Nephron progenitor cell (in vitro differentiated cells): ENCODE data around the gene PRKCZ.

ENCODE experiments used
- DNase-seq: peaks from one replicate; pipeline ENCODE4 v3.0.0; 2021
- H3K27ac Mint-ChIP-seq: 2 replicates; pipeline ENCODE4 v1.8.0; 2021; ENCODE audit warnings: mild to moderate bottlenecking, moderate library complexity, mixed read lengths
- H3K27me3 Mint-ChIP-seq: 2 replicates; pipeline ENCODE4 v1.8.0; 2021; ENCODE audit warnings: mild to moderate bottlenecking, low read depth, mixed read lengths; ENCODE audit not compliant: poor library complexity
- H3K36me3 Mint-ChIP-seq: 2 replicates; pipeline ENCODE4 v1.8.0; 2021; ENCODE audit warnings: low read depth, mixed read lengths
- H3K4me1 Mint-ChIP-seq: 2 replicates; pipeline ENCODE4 v1.8.0; 2021; ENCODE audit warnings: mixed read lengths
- H3K4me3 Mint-ChIP-seq: 2 replicates; pipeline ENCODE4 v1.8.0; 2021; ENCODE audit warnings: mild to moderate bottlenecking, moderate library complexity, mixed read lengths
- H3K9me3 Mint-ChIP-seq: 2 replicates; pipeline ENCODE4 v1.8.0; 2021; ENCODE audit warnings: mild to moderate bottlenecking, moderate library complexity, mixed read lengths
- CTCF ChIP-seq: fragments of 200-600 bp; sonication (generic); IDR thresholded peaks from 2 replicates; pipeline ENCODE4 v1.5.0; 2021; ENCODE audit warnings: antibody characterized with exemption

PRKCZ gene

DNA sequence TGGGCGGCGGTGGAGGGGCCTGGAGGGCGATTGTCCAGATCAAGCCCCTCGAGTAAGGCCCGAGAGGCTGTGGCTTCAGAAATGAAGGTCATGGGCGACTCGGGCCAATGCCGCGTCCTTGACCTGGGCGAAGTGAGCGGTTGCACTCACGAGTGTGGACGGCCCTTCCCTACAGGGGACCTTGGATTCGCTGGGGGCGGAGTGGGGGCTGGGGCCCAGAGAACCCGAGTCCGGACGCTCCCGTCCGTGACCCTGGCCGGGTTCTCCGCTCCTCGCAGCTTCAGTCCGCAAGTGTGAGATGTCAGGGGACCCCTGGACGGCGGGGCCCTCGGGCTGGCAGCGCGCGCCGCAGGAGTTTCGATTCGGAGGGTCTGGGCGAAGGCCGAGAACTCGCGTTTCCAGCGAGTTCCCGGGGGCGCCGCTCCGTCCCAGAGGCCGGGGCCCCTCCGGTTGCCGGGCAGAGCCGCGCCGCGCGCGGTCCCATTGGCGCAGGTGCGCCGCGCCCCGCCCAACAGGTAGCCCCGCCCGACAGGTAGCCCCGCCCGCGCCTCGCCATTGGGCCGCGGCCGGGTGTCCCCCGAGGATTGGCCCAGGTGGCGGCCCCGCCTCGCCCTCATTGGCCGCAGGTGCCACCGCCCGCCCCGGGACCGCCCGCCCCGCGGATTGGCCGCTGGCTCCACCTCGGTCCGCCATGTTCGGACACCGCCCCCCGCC, at the start of gene PRKCZ:
Gene PRKCZ, plus strand, starts transcription at position 694 of the 714 bp plus-strand sequence. CDS start 220 bp downstream, outside the sequence.
- Mint-ChIP-seq H3K4me3 (peak within 1 kb of the TSS; percentile 80), H3K27me3 (peaks cover 74% of the 10 kb centered on the region), H3K9me3 (no peaks in the 10 kb centered on the region), H3K36me3 (no peaks in the 10 kb centered on the region), H3K4me1 (peaks cover 38% of the 10 kb centered on the region), H3K27ac (no peak within 1 kb of the TSS)
- peak; percentile 93 for DNase-seq
- TF ChIP-seq CTCF = no peak

GRCh38 chr1:2000432-2000831, 49.8 kb upstream of the PRKCZ start:
- Mint-ChIP-seq H3K9me3 (peaks cover 3% of the 10 kb centered on the region), H3K36me3 (no peaks in the 10 kb centered on the region), H3K27me3 (peaks cover 24% of the 10 kb centered on the region), H3K4me1 (peaks cover 27% of the 10 kb centered on the region), H3K27ac (no peak overlapping the region), H3K4me3 (no peak overlapping the region)
- no peak for DNase-seq
- TF ChIP-seq CTCF = no peak

- H3K9me3 Mint-ChIP-seq = peaks cover 3% of the 10 kb centered on the region
- H3K4me1 Mint-ChIP-seq = peaks cover 30% of the 10 kb centered on the region
- no peak overlapping the region for H3K27ac Mint-ChIP-seq
- peaks cover 24% of the 10 kb centered on the region for H3K27me3 Mint-ChIP-seq
- no peak for DNase-seq
- no peak for TF ChIP-seq CTCF
- H3K36me3 Mint-ChIP-seq = no peaks in the 10 kb centered on the region
- H3K4me3 Mint-ChIP-seq = no peak overlapping the region
These were observed 49.4 kb upstream of the PRKCZ start for GRCh38 chr1:2000850-2001249.

DNA sequence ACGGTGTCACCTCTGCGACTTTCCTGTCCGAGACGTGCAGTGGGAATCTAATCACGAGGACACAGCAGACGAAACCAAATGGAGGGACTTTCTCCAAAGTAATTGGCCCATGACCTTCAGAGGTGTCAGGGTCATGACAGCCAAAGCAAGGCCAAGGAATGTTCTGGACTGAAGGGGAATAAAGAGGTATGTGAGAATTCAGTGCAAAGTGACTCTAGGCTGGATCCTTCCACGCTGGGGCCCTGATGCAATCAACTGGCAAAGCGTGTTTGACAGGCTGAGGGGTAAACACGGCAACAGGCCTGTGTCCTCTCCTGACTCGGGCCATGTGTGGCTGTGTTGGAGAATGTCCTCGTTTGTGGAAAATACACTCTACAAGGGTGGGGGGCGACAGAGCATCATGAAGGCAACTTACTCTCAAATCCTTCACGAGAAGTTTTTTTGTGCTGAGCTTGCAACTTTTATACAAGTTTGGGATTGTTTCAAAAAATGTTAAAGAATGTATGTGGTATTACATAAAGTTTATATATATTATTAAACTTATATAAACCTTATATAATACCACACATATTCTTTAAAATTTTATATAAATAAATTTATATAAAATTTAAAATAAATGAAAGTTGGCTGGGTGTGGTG, 48.3 kb upstream of the PRKCZ start:
- TF ChIP-seq CTCF = no peak
- Mint-ChIP-seq H3K4me1 (peaks cover 30% of the 10 kb centered on the region), H3K4me3 (no peak overlapping the region), H3K36me3 (no peaks in the 10 kb centered on the region), H3K9me3 (peaks cover 3% of the 10 kb centered on the region), H3K27me3 (peaks cover 25% of the 10 kb centered on the region), H3K27ac (no peak overlapping the region)
- DNase-seq = no peak

DNA sequence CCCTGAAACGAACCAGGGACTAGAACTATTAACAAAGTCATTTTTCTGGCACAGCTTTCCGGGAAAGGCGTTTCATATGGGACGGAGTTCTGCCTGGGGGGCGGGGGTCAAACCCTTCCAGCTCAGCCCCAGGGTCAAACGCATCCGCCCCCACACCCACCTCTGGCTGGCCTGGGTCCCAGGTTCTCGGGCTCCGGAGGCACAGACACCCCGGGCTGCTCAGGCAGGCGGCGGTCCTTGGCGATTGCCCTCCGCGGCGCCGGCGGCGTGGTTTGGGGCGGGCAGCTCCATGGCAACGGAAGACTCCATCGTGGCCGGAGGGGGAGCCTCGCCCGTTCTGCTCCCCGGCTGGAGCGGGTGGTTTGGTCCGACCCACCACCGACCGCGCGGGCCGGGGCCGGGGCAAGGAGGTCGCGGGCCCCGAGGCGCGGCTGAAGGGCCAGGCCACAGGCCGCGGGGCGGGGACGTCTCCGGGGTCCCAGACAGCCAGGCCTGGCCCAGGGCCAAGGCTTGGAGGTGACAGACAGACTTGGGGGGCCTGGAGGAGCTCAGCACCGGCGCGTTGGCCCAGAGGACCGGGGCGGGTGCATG, 46.6 kb upstream of the PRKCZ start, which contains the start of gene CFAP74:
Gene CFAP74, minus strand, starts transcription at position 246 of the 591 bp plus-strand sequence. CDS start 12,830 bp downstream, outside the sequence.
- peak within 1 kb of the TSS; percentile 47 for H3K4me3 Mint-ChIP-seq

More for the DNA sequence above, 46.6 kb upstream of the PRKCZ start, which contains the start of gene CFAP74:
- no peak for TF ChIP-seq CTCF
- Mint-ChIP-seq H3K4me1 (peaks cover 30% of the 10 kb centered on the region), H3K36me3 (no peaks in the 10 kb centered on the region), H3K27me3 (peaks cover 27% of the 10 kb centered on the region), H3K27ac (no peak within 1 kb of the TSS), H3K9me3 (no peaks in the 10 kb centered on the region)
- peak; percentile 94 for DNase-seq
